Measurements from ENCODE around the gene STRADA.

STRADA gene

DNA sequence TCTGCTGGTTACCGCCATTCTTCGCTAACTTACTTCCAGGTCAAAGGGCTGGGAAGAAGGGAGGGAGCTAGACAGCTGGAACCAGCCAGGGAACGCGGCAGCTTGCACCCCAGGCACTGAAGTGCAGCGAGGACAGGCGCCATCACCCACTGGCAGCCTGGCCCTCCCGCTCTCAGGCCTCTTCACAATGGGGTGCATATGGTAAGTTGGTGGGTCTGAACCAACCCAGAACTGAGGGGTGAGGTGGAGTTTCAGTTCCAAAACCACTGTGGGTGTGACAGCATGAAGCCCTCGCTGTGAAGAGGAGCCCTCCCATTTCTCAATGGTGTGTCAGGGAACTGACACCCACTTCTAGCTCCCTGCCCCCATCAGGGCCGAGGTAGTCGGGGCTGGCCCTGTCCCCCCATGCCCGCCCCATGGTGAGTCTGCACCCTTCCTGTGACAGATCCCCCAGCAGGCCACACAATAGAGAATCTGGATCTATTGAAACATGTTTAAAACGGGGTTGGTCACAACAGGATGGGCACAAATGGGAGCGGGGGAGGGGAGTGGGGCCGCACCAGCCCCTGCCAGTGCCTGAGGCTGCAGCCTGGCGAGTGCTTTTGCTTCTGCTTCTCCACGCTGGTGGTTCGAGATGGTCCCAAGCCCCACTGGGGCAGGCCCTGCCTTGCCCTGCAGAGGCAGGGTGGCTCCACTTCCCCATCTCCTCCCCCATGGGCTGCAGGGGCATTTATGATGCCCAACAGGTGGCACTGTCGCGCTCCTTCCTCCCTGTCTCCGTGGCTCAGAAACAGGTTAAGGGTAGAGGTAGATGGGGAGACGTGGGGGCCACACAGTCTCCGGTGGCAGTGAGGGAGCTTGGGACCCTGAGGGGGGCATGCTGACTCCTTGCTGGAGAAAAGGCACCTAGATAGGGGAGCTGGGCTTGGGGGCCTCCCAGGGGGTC, 44.0 kb downstream of the STRADA start:
- peak; percentile 95 for TF ChIP-seq CTCF (IDR thresholded peaks at IDR 0.05)
- Histone ChIP-seq H3K27ac (peak overlapping the region; percentile 100), H3K27me3 (no peaks in the 10 kb centered on the region), H3K9me3 (no peaks in the 10 kb centered on the region), H3K4me3 (ENCODE audit: low read depth in 1 of 2, low read length in 1 of 2) (peak overlapping the region; percentile 73 to 98), H3K4me1 (ENCODE audit: control insufficient read depth in 1 of 2, insufficient read depth in 1 of 2, low read depth in 1 of 2, low read length in 1 of 2) (peaks cover 33 to 42% of the 10 kb centered on the region in 2 experiments), H3K36me3 (peaks cover 61% of the 10 kb centered on the region)

DNA sequence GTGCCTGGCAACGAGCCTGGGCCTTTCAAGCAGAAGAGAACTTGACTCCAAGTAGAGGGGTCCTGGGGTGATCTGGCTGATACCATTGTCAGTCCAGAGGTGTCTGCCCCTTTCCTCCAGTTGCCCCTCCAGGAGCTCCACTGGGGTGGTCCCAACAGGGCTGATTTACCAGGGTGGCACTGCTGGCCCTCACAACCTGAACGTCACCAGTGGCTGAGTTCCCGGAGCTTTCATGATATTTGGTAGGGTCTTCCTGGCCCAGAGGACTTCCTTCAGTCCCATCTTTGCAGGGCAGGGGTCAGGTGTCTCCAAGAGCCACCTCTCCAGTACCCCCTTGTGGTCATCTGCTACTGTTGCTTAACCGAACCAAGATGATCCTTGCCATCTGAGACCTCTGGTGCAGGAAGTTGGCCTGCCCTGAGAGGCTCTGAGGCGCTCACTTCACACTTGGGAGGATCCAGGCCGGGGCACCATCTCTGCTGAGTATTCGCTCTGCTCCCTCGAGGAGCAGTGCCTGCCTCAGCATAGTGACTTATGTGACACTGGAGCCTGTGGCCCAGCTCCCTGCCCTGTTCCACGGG, 45.1 kb downstream of the STRADA start:
- H3K27me3 ChIP-seq = no peaks in the 10 kb centered on the region
- H3K4me1 ChIP-seq (ENCODE audit: control insufficient read depth in 1 of 2, insufficient read depth in 1 of 2, low read depth in 1 of 2, low read length in 1 of 2) = peaks cover 26 to 32% of the 10 kb centered on the region in 2 experiments
- peak overlapping the region; percentile 100 for H3K27ac ChIP-seq
- peaks cover 73% of the 10 kb centered on the region for H3K36me3 ChIP-seq
- H3K4me3 ChIP-seq (ENCODE audit: low read depth in 1 of 2, low read length in 1 of 2) = peak overlapping the region; percentile 73 to 98
- H3K9me3 ChIP-seq = no peaks in the 10 kb centered on the region
- peak; percentile 11 for TF ChIP-seq CTCF (IDR thresholded peaks at IDR 0.05)

- H3K4me1 ChIP-seq (ENCODE audit: control insufficient read depth in 1 of 2, insufficient read depth in 1 of 2, low read depth in 1 of 2, low read length in 1 of 2) = peaks cover 24 to 27% of the 10 kb centered on the region in 2 experiments
- no peaks in the 10 kb centered on the region for H3K27me3 ChIP-seq
- peaks cover 78% of the 10 kb centered on the region for H3K36me3 ChIP-seq
- TF ChIP-seq CTCF (IDR thresholded peaks at IDR 0.05) = no peak
- H3K27ac ChIP-seq = peak overlapping the region; percentile 100
- H3K9me3 ChIP-seq = no peaks in the 10 kb centered on the region
- H3K4me3 ChIP-seq (ENCODE audit: low read depth in 1 of 2, low read length in 1 of 2) = peak overlapping the region in 1 of 2 experiments; percentile 73
These were observed 45.7 kb downstream of the STRADA start for GRCh38 chr17:63695889-63696288.

DNA sequence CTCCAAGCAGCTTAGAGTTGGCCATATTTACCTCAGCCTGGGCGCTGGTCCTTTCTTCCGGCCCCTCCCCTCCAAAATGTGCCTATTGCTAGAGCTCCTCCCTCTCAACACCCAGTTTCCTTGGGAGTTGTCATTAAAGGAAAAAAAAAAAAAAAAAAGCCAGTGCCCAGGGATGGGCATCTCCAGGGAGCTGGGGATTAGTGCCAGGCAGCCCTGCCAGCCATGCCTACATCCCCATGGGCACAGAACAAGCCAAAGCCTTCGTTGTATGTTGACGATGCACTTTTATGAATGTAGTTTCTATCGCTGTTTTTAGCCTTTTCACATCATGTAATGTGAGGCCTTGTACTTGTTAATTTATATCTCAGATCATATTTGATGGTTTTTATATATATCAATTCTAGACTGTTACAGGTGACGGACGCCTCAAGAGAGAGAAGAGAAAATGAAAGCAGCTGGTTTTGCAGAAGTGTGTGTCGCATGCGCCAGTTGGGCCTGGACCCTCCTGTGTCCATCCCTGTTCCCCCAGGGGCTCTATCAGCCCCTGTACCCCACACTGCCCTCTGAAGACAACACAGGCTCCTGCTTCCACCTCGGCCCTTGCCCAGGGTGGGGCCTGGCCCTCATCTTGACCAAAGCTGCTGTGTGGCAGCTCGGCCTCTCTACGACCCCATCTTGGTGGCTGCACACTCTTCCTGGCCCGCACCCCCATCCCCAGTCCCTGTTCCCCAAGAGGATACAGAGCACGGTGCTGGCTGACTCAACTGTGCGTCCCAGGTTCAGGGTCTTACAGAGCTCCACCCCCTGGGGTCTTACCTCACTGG, 46.4 kb downstream of the STRADA start:
- no peak for TF ChIP-seq CTCF (IDR thresholded peaks at IDR 0.05)
- Histone ChIP-seq H3K36me3 (peaks cover 86% of the 10 kb centered on the region), H3K27ac (peak overlapping the region; percentile 100), H3K9me3 (no peaks in the 10 kb centered on the region), H3K4me3 (ENCODE audit: low read depth in 1 of 2, low read length in 1 of 2) (no peak overlapping the region), H3K27me3 (no peaks in the 10 kb centered on the region), H3K4me1 (ENCODE audit: control insufficient read depth in 1 of 2, insufficient read depth in 1 of 2, low read depth in 1 of 2, low read length in 1 of 2) (peaks cover 22 to 25% of the 10 kb centered on the region in 2 experiments)

DNA sequence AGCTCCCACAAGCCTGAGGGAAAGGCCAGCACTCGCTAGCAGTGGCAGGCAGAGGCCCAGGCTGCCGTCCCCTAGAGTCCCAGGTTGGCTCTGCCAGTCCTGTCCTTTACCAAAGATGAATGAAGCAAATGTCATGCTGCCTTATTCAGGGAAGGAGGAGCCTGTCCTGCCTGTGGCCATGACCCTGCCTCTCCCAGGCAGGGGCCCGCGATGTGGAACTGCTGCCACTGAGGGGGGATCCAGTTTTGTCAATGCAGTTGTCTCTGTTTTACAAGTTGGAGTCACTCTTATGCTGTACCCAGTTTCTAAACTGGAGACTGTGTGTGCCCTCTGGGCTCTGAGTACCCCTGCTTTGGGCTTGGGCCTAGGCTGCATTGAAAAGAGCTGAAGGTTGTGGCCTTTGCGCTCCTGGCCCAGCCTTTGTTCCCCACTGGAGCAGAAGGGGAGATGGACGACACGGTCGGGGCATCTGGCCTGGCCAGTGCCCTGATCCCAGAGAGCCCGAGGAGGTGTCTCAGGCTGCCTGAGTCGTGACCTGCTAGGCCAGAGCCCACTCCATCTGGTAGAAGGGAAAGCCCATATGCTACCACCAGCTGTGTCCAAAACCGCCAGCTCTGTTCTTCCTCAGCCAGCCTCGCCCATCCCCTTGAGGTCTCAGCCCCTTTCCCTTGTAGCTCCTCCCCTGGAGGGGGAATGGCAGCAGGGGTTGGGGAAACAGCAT, 47.2 kb downstream of the STRADA start:
- H3K4me1 ChIP-seq (ENCODE audit: control insufficient read depth in 1 of 2, insufficient read depth in 1 of 2, low read depth in 1 of 2, low read length in 1 of 2) = peaks cover 22 to 25% of the 10 kb centered on the region in 2 experiments
- no peaks in the 10 kb centered on the region for H3K9me3 ChIP-seq
- TF ChIP-seq CTCF (IDR thresholded peaks at IDR 0.05) = no peak
- no peak overlapping the region for H3K4me3 ChIP-seq (ENCODE audit: low read depth in 1 of 2, low read length in 1 of 2)
- H3K36me3 ChIP-seq = peaks cover 94% of the 10 kb centered on the region
- H3K27ac ChIP-seq = peak overlapping the region; percentile 100
- no peaks in the 10 kb centered on the region for H3K27me3 ChIP-seq
